Right ventricle myocardium inferior (tissue), 1 donor: ENCODE data around the gene RIN3. TPM values are rescaled to one million over a fixed set of nuclear protein-coding genes. Genes with fewer than 3 reads are reported as not detected.

Experiments used
- ATAC-seq: fragments of 200-7000 bp; cut with Tn5 transposase; one replicate; pipeline ENCODE4 v1.9.1; 2020; ENCODE audit warnings: mild to moderate bottlenecking, moderate library complexity
- DNase-seq: peaks from one replicate; pipeline ENCODE4 v3.0.0; 2021; ENCODE audit errors: missing footprints
- intact Hi-C: fragments of 100-400 bp; cut with DNase I; formaldehyde crosslinking; loops from one replicate; pipeline ENCODE4 v1.11.0; 2022
- total RNA-seq: library from RNA; stranded (reverse); fragmentation: NEBNext Ultra II Directional; extraction: Animal tissue kit (Norgen Biotek cat#: 25700); gene quantifications from one replicate; pipeline ENCODE4 v1.2.1, GENCODE V29; 2021
- donor health status: DM: no; HTN: yes; CAD: no; lungs with severe emphysema.

The RIN3 gene
- total RNA-seq, 1 donor from 2014 or later = 13.0 TPM

GRCh38 chr14:92582706-92583452 is 69.3 kb downstream of the RIN3 start:
- DNase-seq (no peak), ATAC-seq (no peak)
- intact Hi-C loops = no loop called here

DNA sequence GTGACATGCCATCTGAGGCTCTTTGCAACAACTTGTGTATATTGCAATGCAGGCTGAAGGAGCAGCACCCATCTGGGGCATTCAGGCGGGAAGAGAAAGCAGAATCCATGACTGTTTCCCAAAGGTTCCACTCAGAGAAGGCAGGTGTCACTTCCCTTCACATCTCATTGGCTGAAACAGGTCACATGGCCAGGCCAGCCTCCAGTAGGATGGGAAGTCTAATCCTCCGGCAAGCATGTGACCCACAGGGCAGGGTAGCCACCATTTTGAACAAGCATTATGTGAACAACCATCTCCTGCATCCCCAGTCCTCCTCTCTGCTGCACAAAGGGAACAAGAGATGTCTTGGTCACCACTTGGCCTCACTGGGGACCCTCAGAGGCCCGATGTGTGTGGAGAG is 70.6 kb downstream of the RIN3 start:
- intact Hi-C loops = no loop called here
- DNase-seq (no peak), ATAC-seq (no peak)

DNA sequence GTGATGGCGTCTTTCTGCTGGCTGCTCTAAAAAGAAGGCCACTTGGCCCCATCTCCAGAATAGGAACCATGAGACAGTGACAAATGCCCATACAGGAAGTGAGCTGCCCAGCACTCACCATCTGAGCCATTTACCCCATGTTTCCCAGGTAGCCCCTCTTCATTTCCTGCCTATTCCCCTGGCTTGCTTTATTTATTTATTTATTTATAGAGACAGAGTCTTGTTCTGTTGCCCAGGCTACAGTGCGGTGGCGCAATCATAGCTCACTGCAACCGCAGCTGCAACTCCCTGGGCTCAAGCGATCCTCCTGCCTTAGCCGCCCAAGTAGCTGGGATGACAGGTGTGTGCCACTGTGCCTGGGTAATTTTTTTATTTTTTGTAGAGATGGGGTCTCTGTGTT is 71.2 kb downstream of the RIN3 start:
- DNase-seq (peak; percentile 82), ATAC-seq (no peak)
- intact Hi-C loops = no loop called here

DNA sequence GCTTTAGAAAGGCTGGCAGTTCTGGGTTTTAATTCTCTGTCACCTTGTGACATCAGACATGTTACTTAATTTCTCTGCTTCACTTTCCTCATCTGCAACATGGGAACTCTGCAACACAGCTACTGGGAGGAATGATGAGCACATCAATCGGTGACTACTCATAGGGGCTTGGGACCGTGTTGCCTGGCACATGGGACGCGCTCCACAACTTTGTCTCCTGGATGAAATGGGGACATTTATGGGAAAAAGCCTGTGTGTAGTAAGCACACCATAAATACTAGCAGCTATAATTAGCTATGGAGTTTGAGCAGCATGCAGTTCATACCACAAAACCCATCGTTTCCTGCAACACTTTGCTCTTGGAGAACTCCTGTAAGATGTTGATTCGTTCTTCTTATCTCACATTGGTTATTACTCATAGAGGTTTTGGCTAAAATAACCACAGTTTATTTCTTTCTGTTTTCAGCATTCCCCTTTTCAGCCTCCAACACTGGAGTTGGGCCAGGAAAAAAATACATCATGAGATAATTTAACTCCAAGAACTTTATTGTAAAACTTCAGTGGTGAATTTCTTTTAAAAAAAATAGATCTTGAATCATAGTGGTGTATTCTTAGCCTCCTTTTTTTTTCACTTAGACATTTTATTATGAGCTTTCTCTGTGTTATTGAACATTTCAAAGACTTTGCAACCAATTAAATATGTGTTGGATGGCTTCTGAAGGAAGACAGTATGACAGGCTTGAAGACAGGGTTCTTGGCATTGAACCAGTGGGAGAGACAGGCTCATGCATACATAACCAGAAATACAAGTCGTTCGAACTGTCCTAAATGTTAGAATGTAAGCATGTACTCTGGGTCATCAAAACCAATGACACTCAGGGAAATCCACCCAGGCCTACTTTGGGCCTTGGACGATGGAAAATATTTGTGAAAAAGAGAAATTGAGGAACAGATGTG is 72.7 kb downstream of the RIN3 start:
- ATAC-seq (peak; percentile 78), DNase-seq (no peak)
- intact Hi-C loops = no loop called here

- ATAC-seq = no peak
- intact Hi-C loops = no loop called here
- no peak for DNase-seq
Observed at GRCh38 chr14:92586963-92587699, 73.5 kb downstream of the RIN3 start.

GRCh38 chr14:92587700-92588085 is 74.1 kb downstream of the RIN3 start:
- no peak for DNase-seq
- intact Hi-C loops = no loop called here

DNA sequence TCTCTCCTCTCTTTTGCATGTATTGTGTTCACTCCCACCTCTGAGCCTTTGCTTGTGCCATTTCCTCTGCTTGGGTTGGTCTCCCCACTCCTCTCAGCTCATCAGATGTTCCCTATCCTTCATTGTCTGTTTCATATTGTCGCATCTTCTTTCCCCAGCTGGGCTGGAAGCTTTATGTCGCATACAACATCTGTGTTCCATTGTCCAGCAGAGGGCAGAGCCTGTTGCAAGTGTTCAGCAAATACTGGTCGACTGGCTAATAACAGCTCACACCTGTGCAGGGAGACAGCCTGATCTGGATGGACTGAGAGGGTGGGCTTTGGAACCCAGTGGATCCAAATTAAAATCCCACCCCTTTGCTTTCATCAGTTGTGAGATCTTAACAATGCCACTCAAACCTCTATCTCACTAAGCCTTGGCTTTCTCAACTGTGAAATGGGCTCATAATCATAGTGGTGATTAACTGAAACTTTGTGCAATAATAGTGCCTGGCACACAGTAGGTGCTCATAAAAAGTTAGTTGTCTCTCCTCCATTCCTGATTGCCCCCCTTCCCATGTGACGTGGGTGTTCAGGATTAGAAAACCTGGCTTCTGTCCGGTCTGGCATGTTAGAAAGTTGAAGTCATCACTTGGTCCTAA is 75.8 kb downstream of the RIN3 start:
- intact Hi-C loops = no loop called here
- ATAC-seq (no peak), DNase-seq (no peak)

More at GRCh38 chr14:92587700-92588085, 74.1 kb downstream of the RIN3 start:
- ATAC-seq = no peak

DNA sequence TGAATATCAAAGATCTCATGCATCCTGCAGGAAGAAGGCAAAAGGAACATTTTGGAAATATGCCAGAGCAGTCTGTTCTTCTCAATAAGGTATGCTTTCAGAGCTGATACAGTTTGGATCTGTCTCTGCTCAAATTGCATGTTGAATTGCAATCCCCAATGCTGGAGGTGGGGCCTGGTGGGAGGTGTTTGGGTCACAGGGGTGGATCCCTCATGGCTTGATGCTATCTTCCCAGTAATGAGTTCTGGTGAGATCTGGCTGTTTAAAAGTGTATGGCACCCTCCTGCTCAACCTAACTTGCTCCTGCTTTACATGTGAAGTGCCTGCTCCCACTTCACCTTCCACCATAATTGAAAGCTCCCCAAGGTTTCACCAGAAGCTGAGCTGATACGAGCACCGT is 76.6 kb downstream of the RIN3 start:
- intact Hi-C loops = no loop called here
- ATAC-seq = no peak
- DNase-seq = no peak

DNA sequence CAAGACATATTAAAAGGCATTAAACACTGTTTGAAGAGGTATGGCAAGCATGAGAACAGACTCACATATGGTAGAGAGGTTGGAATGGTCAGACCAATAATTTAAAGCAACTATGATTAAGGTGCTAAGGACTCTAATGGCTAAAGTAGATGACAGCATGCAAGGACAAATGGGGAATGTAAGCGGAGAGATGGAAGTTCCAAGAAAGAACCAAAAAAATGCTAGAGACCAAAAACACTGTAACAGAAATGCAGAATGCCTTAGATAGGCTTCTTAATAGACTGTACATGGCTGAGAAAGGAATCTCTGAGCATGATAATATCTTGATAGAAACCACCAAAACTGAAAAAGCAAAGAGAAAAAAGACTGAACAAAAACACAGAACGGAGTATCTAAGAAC is 77.4 kb downstream of the RIN3 start:
- DNase-seq = no peak
- ATAC-seq = no peak
- intact Hi-C loops = no loop called here

DNA sequence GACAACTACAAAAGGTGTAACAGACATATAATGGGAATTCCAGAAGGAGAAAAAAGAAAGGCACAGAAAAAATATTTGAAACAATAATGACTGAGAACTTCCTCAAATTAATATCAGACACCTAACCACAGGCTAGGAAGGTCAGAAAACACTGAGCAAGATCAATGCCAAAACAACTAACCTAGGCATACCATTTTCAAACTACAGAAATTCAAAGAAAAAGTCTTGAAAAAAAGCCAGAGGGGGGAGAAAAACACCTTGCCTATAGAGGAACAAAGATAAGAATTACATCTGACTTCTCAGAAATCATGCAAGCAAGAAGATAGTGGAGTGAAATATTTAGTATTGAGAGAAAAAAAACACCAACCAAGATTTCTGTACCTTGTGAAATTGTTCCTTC is 77.8 kb downstream of the RIN3 start:
- DNase-seq = no peak
- ATAC-seq = no peak
- intact Hi-C loops = no loop called here

DNA sequence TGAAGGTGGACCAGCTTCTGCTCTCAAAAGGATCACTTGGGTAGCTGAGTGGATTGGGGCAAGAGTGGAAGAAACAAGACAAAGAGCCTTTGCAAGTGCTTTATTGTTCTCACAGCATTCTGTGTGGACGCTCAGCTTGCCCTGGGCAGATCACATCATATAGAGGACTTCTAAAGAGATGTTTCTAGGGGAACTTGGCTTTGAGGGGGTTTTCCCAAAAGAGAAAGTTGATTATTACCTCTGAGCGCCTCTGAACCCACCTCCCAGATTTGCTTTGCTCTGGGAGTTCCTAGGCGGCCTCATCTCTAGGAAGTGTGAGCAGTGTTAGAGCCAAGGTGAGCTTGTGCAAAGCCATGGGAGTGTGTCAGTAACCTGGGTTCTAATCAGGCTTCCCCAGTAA is 81.7 kb downstream of the RIN3 start:
- DNase-seq (no peak), ATAC-seq (no peak)
- intact Hi-C loops = no loop called here

GRCh38 chr14:92596331-92596907 is 82.8 kb downstream of the RIN3 start:
- intact Hi-C loops = no loop called here
- DNase-seq (no peak), ATAC-seq (no peak)

DNA sequence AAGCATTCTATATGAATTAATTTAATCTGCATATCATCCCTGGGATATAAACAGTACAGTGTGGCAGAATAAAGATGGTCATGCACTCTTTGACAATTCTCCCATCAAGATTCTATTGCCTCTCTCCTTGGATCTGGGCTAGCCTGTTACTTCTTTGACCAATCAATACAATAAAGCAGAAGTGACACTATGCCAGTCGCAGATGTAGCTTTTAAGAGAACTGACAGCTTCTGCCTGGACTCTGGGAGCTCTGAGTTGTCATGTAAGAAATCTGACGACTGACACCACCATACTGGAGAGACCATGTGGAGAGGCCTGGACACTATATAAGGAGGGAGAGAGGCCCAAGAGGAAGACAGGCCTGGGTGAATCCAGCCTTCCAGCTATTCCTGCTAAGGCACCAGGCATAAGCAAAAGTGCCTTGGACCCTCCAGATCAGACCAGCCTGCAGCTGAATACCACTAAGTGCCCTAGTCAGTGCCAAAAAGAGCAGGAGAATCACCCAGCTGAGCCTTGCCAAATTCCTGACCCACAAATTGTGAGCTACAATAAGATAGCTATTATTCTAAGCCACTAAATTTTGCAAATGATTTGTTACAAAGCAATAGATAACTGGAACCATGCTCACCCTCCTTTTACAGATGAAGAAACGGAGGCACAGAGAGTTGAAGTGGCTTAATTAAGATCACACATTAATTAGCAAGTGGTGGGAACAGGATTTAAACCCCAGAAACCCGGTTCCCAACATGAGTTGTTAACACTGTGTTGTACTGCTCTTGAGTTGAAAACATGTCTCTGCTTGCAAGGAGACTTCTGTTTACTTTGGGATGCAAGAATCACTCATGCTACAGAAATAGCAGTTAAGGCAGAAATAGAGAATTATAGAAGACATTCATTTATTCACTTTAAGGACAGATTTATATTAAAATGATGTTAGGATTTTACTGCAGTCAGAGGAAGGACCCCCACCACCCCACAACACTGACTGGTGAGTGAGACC is 84.6 kb downstream of the RIN3 start:
- DNase-seq (no peak), ATAC-seq (no peak)
- intact Hi-C loops = no loop called here

DNA sequence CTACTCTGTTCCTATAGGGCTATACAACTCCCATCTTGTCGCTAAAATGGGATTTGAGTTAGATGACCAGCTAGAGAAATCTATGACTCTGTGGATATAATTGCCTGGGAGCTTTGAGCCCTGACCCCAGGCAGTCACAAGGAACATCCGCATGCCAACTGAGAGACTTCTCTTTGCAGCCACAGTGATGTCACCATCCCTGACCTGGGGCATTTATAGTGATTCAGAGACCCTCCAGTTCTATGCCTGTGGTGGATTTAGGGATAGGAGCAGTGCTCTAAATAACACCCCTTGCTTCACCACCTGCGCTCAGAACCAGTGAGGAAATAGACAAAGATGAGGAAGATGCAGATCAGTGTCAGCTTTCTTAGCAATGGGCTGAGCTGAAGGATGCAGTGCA is 86.2 kb downstream of the RIN3 start:
- DNase-seq (no peak), ATAC-seq (no peak)
- intact Hi-C loops = no loop called here

DNA sequence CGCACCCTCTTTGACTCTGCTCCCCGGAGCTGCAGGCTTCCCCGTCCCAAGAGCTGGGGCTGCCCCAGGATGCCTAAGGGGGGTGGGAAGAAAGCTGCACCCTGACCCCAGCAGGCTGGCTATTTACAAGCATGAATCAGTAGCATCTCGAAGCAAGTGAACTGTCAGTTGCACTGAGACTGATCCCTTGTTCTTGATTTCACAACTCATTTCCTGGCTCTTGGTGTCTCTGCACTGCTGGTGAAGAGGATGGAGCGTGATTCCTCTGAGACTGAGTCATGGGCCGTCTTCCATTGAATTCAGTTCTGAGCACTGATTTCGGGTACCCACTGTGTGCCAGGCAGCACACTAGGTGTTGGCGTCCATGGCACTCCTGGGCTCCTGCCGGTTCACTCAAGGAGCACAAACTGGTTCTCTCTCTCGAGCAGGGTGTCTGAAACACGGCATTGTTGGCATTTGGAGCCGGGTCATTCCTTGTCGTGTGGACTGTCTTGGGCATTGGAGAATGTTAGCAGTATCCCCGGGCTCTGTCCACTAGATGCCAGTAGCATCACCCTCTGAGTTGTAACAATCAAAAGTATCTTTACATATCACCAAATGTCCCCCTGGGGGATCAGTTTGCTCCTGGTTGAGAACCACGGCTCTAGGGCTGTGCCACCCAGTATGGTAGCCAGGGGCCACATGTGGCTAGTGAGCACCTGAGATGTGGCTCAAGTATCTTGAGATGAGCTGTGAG is 86.9 kb downstream of the RIN3 start:
- intact Hi-C loops = no loop called here
- DNase-seq (no peak), ATAC-seq (no peak)

- DNase-seq = no peak
- ATAC-seq = no peak
- intact Hi-C loops = no loop called here
Observed at GRCh38 chr14:92601131-92601710, 87.6 kb downstream of the RIN3 start.
